OCI-LY3 (cell line): ENCODE measurements around the gene VIPR2.

Source experiments
- EZH2phosphoT487 ChIP-seq: fragments of 200-600 bp; shearing (Covaris generic); IDR thresholded peaks from 2 replicates; pipeline ENCODE4 v1.6.1; 2018; ENCODE audit warnings: antibody characterized with exemption, mixed run types, low read depth
- TF ChIP-seq, protein P1 (sequence below): fragments of 200-600, 300-600 bp; sonication (generic); IDR thresholded peaks from 2 replicates; pipeline ENCODE4 v1.5.1; 2014; ENCODE audit warnings: antibody characterized with exemption, low read length, low read depth

DNA sequence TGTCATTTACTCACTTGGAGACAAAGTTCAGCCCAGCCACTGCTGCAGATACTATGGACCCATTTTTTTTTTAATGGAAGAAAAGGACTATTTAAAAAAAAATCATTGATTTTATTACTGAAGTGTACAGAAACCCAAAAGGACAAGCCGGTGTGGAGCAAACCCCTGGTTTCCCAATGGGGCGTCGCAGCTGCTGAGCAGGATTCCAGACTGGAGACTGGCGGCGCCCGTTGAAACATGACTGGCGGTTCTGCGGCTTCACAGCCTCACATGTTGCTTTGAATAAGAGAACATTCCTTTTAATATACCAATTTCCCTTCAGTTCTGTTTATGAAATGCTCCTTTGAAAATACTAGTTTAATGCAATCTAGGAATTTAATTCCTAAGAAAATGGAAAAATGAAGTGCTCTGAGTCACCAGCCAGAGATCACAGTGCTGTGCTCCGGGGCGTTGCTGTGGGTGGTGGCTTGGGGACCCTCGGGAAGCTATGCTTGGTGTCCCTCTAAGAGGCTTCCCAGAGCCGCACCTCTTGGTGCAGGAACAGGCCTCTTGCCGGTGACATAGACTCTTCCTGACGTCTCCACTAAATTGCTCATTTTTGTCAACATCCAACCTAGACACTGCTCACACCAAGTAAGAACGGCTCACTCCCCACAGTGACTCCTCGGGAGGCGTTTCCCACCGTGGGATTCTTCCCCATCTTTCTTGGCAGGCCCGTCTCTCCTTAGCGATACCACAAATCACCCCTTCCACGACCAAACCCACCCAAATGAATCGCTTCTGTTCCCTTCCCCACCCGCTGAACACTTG, 12.0 kb upstream of the VIPR2 start:
- TF ChIP-seq, protein P1, sequence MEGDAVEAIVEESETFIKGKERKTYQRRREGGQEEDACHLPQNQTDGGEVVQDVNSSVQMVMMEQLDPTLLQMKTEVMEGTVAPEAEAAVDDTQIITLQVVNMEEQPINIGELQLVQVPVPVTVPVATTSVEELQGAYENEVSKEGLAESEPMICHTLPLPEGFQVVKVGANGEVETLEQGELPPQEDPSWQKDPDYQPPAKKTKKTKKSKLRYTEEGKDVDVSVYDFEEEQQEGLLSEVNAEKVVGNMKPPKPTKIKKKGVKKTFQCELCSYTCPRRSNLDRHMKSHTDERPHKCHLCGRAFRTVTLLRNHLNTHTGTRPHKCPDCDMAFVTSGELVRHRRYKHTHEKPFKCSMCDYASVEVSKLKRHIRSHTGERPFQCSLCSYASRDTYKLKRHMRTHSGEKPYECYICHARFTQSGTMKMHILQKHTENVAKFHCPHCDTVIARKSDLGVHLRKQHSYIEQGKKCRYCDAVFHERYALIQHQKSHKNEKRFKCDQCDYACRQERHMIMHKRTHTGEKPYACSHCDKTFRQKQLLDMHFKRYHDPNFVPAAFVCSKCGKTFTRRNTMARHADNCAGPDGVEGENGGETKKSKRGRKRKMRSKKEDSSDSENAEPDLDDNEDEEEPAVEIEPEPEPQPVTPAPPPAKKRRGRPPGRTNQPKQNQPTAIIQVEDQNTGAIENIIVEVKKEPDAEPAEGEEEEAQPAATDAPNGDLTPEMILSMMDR: no peak
- TF ChIP-seq EZH2phosphoT487: no peak
